HepG2 (cell line): ENCODE results near the gene KIAA0232. TPM values are rescaled to one million over a fixed set of nuclear protein-coding genes. Genes with fewer than 3 reads are reported as not detected.

Experiments used
- ATM ChIP-seq: fragments of 450-650 bp; IDR thresholded peaks from 2 replicates; pipeline ENCODE4 v1.7.1; 2017; ENCODE audit warnings: mild to moderate bottlenecking, borderline replicate concordance
- CEBPG ChIP-seq: IDR thresholded peaks from 2 replicates; pipeline ENCODE4 v1.6.1; 2016
- CENPT ChIP-seq: sonication (generic); formaldehyde crosslinking; IDR thresholded peaks from 2 replicates; pipeline ENCODE4 v1.8.0; 2022; ENCODE audit warnings: low read depth, mild to moderate bottlenecking, moderate library complexity, missing genetic modification reagents
- EHMT2 ChIP-seq: fragments of 200-600 bp; sonication (generic); IDR thresholded peaks from 2 replicates; pipeline ENCODE4 v1.7.0; 2017; ENCODE audit warnings: antibody characterized with exemption, low read depth, low read length, borderline replicate concordance
- ESRRA ChIP-seq: sonication (generic); formaldehyde crosslinking; IDR thresholded peaks from 2 replicates; pipeline ENCODE4 v1.5.1; 2020; ENCODE audit warnings: mild to moderate bottlenecking, low read depth, missing genetic modification reagents
- ISL2 ChIP-seq: sonication (generic); formaldehyde crosslinking; IDR thresholded peaks from 2 replicates; pipeline ENCODE4 v1.5.0; 2020; ENCODE audit warnings: missing genetic modification reagents
- MEIS2 ChIP-seq: sonication (generic); formaldehyde crosslinking; IDR thresholded peaks from 2 replicates; pipeline ENCODE4 v1.9.0; 2021; ENCODE audit warnings: mild to moderate bottlenecking, missing genetic modification reagents
- NCOR1 ChIP-seq: fragments of 200-600 bp; sonication (generic); IDR thresholded peaks from 2 replicates; pipeline ENCODE4 v1.7.0; 2017; ENCODE audit warnings: antibody characterized with exemption, low read length, borderline replicate concordance
- NR2C2 ChIP-seq: sonication (generic); formaldehyde crosslinking; IDR thresholded peaks from 2 replicates; pipeline ENCODE4 v1.4.0; 2020; ENCODE audit warnings: missing genetic modification reagents, mild to moderate bottlenecking, moderate library complexity, borderline replicate concordance
- PAWR ChIP-seq: sonication (generic); formaldehyde crosslinking; IDR thresholded peaks from 2 replicates; pipeline ENCODE4 v1.4.0; 2020; ENCODE audit warnings: missing genetic modification reagents, mild to moderate bottlenecking, borderline replicate concordance
- PHF21A ChIP-seq: sonication (generic); formaldehyde crosslinking; IDR thresholded peaks from 2 replicates; pipeline ENCODE4 v1.5.0; 2020; ENCODE audit warnings: mild to moderate bottlenecking, missing genetic modification reagents
- RAD21 ChIP-seq: fragments of 450-650 bp; formaldehyde crosslinking; IDR thresholded peaks from 2 replicates; pipeline ENCODE4 v1.5.0; 2020; ENCODE audit warnings: mild to moderate bottlenecking
- RBAK ChIP-seq: sonication (generic); formaldehyde crosslinking; IDR thresholded peaks from 2 replicates; pipeline ENCODE4 v1.5.1; 2020; ENCODE audit warnings: mild to moderate bottlenecking, missing genetic modification reagents
- ZFAT ChIP-seq: sonication (generic); formaldehyde crosslinking; conservative IDR thresholded peaks from 2 replicates; pipeline ENCODE4 v1.8.1; 2023; ENCODE audit warnings: missing genetic modification reagents, inconsistent platforms
- ZFP62 ChIP-seq: sonication (generic); formaldehyde crosslinking; IDR thresholded peaks from 2 replicates; pipeline ENCODE4 v1.4.0; 2020; ENCODE audit warnings: missing genetic modification reagents
- ZFP90 ChIP-seq: sonication (generic); formaldehyde crosslinking; IDR thresholded peaks from 2 replicates; pipeline ENCODE4 v1.8.0; 2022; ENCODE audit warnings: missing genetic modification reagents, mild to moderate bottlenecking, inconsistent platforms, borderline replicate concordance
- ZNF430 ChIP-seq: sonication (generic); formaldehyde crosslinking; IDR thresholded peaks from 2 replicates; pipeline ENCODE4 v1.9.0; 2021; ENCODE audit warnings: mild to moderate bottlenecking, missing genetic modification reagents
- ZNF431 ChIP-seq: sonication (generic); formaldehyde crosslinking; IDR thresholded peaks from 2 replicates; pipeline ENCODE4 v1.9.0; 2022; ENCODE audit warnings: missing genetic modification reagents, low read depth, mild to moderate bottlenecking, borderline replicate concordance
- ZNF446 ChIP-seq: sonication (generic); formaldehyde crosslinking; IDR thresholded peaks from 2 replicates; pipeline ENCODE4 v1.5.0; 2020; ENCODE audit warnings: mild to moderate bottlenecking, missing genetic modification reagents
- ZNF510 ChIP-seq: sonication (generic); formaldehyde crosslinking; IDR thresholded peaks from 2 replicates; pipeline ENCODE4 v1.4.0; 2020; ENCODE audit warnings: low read depth, mild to moderate bottlenecking, missing genetic modification reagents
- ZNF709 ChIP-seq: sonication (generic); formaldehyde crosslinking; IDR thresholded peaks from 2 replicates; pipeline ENCODE4 v1.5.0; 2020; ENCODE audit warnings: mild to moderate bottlenecking, missing genetic modification reagents
- ZSCAN20 ChIP-seq: sonication (generic); formaldehyde crosslinking; IDR thresholded peaks from 2 replicates; pipeline ENCODE4 v1.4.0; 2020; ENCODE audit warnings: missing genetic modification reagents, mild to moderate bottlenecking, borderline replicate concordance
- polyA plus RNA-seq, 8 experiments: library from polyadenylated mRNA; depleted of rRNA in 3 of 8; stranded (reverse) in 7 of 8; unstranded in 1 of 8; fragments of >200 nt; fragmentation: Illumina TruSeq in 4 of 8; extraction: Trizol in 4 of 8; gene quantifications; 2 replicates each; pipeline versions ENCODE4 v1.2.1 to v1.2.3, GENCODE V29; 2011 to 2016; ENCODE audit warnings: low read depth in 4 of 8, missing spikeins in 1 of 8, mixed read lengths in 1 of 8; ENCODE audit not compliant: insufficient read depth in 1 of 8
- total RNA-seq, 5 experiments: library from RNA; depleted of rRNA; stranded (reverse); fragments of >200 nt; fragmentation: Illumina TruSeq; extraction: Trizol; gene quantifications; 2 replicates each; pipeline ENCODE4 v1.2.3, GENCODE V29; 2016; ENCODE audit warnings: low read depth in 1 of 5
- TF ChIP-seq, protein P1 (sequence below): IDR thresholded peaks from 2 replicates; pipeline ENCODE4 v1.6.1; 2012; ENCODE audit warnings: inconsistent platforms
- TF ChIP-seq, protein P2 (sequence below): IDR thresholded peaks from 2 replicates; pipeline ENCODE4 v1.6.1; 2012; ENCODE audit warnings: low read depth, low read length, improper control_type of control experiment
- TF ChIP-seq, protein P3 (sequence below): sonication (generic); formaldehyde crosslinking; IDR thresholded peaks from 2 replicates; pipeline ENCODE4 v1.8.0; 2022; ENCODE audit warnings: mild to moderate bottlenecking, missing genetic modification reagents; ENCODE audit not compliant: insufficient replicate concordance
- TF ChIP-seq, protein P4 (sequence below): sonication (generic); formaldehyde crosslinking; IDR thresholded peaks from 2 replicates; pipeline ENCODE4 v1.9.0; 2021; ENCODE audit warnings: missing genetic modification reagents, mild to moderate bottlenecking, borderline replicate concordance

The KIAA0232 gene
- total and polyA plus RNA-seq, 2 of the 13 experiments (the other 11 are each of a cell fraction or from before 2014, with no cell fraction given) = 7.8 to 17.1 TPM

DNA sequence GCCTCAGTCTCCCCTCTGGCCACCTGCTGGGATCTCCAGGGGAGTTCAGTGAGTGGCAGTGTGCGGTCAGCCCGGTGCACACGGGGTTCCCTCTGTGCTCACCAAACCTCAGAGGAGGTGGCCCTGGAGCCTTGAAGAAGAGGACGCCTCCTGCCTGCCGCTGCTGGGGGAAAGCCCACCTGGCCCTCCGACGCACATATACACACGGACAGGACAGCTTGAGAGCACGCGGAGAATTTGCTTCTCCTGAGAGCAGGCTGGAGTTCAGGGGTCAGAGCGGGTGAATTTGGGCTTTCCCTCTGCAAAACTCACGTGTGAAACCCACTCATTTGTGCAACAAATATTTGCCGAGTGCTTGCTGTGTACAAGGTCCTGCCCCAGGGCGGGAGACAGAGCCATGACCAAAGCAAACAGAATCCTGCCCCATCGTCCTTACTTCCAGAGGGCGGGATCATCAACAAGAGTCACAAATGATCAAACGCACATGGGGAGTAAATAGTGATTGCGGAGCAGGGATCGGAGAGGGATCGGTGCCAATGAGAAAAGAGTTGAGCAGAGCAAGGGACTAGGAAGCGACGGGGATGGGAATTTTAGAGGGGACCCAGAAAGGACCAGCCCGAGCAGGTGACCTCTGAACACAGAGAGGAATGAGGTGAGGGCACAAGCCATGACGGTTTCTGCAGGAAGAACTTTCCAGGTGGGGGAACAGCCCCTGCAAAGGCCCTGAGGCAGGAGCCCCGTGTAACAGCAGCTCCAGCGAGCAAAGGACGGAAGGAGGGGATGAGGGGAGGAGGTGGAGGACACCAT, 49.0 kb upstream of the KIAA0232 start (continued):
- no peak; the same call in 1 of the 2 replicates for TF ChIP-seq ZNF431 (CRISPR knock-in tag)
- no peak for TF ChIP-seq ATM
- TF ChIP-seq, protein P1, sequence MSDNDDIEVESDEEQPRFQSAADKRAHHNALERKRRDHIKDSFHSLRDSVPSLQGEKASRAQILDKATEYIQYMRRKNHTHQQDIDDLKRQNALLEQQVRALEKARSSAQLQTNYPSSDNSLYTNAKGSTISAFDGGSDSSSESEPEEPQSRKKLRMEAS = peak; percentile 82; the same call in 1 of the 2 replicates
- peak; percentile 94 for TF ChIP-seq NR2C2 (CRISPR knock-in tag)
- TF ChIP-seq ZNF430 (CRISPR knock-in tag) = peak; percentile 81
- TF ChIP-seq PAWR (CRISPR knock-in tag) = no peak
- TF ChIP-seq NCOR1 = peak; percentile 63; the same call in 1 of the 2 replicates
- no peak for TF ChIP-seq ZNF709
- TF ChIP-seq CEBPG (CRISPR knock-in tag) = peak; percentile 71
- TF ChIP-seq, protein P2, sequence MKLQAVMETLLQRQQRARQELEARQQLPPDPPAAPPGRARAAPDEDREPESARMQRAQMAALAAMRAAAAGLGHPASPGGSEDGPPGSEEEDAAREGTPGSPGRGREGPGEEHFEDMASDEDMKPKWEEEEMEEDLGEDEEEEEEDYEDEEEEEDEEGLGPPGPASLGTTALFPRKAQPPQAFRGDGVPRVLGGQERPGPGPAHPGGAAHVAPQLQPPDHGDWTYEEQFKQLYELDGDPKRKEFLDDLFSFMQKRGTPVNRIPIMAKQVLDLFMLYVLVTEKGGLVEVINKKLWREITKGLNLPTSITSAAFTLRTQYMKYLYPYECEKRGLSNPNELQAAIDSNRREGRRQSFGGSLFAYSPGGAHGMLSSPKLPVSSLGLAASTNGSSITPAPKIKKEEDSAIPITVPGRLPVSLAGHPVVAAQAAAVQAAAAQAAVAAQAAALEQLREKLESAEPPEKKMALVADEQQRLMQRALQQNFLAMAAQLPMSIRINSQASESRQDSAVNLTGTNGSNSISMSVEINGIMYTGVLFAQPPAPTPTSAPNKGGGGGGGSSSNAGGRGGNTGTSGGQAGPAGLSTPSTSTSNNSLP = peak; percentile 73; the same call in 1 of the 2 replicates
- TF ChIP-seq ZNF446 (CRISPR knock-in tag) = no peak
- TF ChIP-seq, protein P3, sequence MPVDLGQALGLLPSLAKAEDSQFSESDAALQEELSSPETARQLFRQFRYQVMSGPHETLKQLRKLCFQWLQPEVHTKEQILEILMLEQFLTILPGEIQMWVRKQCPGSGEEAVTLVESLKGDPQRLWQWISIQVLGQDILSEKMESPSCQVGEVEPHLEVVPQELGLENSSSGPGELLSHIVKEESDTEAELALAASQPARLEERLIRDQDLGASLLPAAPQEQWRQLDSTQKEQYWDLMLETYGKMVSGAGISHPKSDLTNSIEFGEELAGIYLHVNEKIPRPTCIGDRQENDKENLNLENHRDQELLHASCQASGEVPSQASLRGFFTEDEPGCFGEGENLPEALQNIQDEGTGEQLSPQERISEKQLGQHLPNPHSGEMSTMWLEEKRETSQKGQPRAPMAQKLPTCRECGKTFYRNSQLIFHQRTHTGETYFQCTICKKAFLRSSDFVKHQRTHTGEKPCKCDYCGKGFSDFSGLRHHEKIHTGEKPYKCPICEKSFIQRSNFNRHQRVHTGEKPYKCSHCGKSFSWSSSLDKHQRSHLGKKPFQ = peak; percentile 78
- TF ChIP-seq, protein P4, sequence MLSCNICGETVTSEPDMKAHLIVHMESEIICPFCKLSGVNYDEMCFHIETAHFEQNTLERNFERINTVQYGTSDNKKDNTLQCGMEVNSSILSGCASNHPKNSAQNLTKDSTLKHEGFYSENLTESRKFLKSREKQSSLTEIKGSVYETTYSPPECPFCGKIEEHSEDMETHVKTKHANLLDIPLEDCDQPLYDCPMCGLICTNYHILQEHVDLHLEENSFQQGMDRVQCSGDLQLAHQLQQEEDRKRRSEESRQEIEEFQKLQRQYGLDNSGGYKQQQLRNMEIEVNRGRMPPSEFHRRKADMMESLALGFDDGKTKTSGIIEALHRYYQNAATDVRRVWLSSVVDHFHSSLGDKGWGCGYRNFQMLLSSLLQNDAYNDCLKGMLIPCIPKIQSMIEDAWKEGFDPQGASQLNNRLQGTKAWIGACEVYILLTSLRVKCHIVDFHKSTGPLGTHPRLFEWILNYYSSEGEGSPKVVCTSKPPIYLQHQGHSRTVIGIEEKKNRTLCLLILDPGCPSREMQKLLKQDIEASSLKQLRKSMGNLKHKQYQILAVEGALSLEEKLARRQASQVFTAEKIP (CRISPR knock-in tag) = no peak
- TF ChIP-seq MEIS2 = peak; percentile 76
- TF ChIP-seq ZNF510 (CRISPR knock-in tag) = 0 out of 2 replicates have a peak, but pooled peaks have one; percentile 61
- TF ChIP-seq RAD21 (CRISPR knock-in tag) = no peak
- peak; percentile 97 for TF ChIP-seq PHF21A
- TF ChIP-seq ZFAT (CRISPR knock-in tag) = no peak
- peak; percentile 63; the same call in 1 of the 2 replicates for TF ChIP-seq ESRRA (CRISPR knock-in tag)
- TF ChIP-seq EHMT2 = no peak
- TF ChIP-seq CENPT (CRISPR knock-in tag) = no peak
- 0 out of 2 replicates have a peak, but pooled peaks have one; percentile 65 for TF ChIP-seq ZFP90 (CRISPR knock-in tag)
- TF ChIP-seq ZSCAN20 = no peak
- TF ChIP-seq RBAK (CRISPR knock-in tag) = no peak
- no peak for TF ChIP-seq ZFP62 (CRISPR knock-in tag)
- TF ChIP-seq ISL2 = peak; percentile 84
